GM23338 (cell line): ENCODE results near the gene TCF7.

Experiments used
- CREB1 ChIP-seq: fragments of 250-450 bp; sonication (Bioruptor Pico); IDR thresholded peaks from 2 replicates; pipeline ENCODE4 v1.5.0; 2020; ENCODE audit warnings: low read depth, mild to moderate bottlenecking, moderate library complexity
- CTCF ChIP-seq, 2 experiments: fragments of 200-600 bp in 1 of 2; sonication (generic) in 1 of 2; conservative IDR thresholded peaks; 2 replicates each; pipeline versions ENCODE4 v1.5.1 to v1.6.1; 2016 to 2017; ENCODE audit warnings: antibody characterized with exemption in 2 of 2, low read depth in 2 of 2, mild to moderate bottlenecking in 2 of 2, moderate library complexity in 1 of 2
- ETS1 ChIP-seq: IDR thresholded peaks from 2 replicates; pipeline ENCODE4 v1.6.1; 2016; ENCODE audit warnings: antibody characterized with exemption
- EZH2 ChIP-seq: fragments of 200-600 bp; sonication (generic); IDR thresholded peaks from one replicate; pipeline ENCODE4 v1.8.0; 2017; ENCODE audit warnings: antibody characterized with exemption, mild to moderate bottlenecking, low read depth; ENCODE audit not compliant: unreplicated experiment
- EZH2phosphoT487 ChIP-seq: fragments of 200-600 bp; sonication (generic); IDR thresholded peaks from one replicate; pipeline ENCODE4 v1.8.1; 2018; ENCODE audit warnings: antibody characterized with exemption; ENCODE audit not compliant: unreplicated experiment
- JUNB ChIP-seq: IDR thresholded peaks from one replicate; pipeline ENCODE4 v1.6.1; 2016; ENCODE audit warnings: antibody characterized with exemption; ENCODE audit not compliant: unreplicated experiment
- POLR2AphosphoS5 ChIP-seq: IDR thresholded peaks from 2 replicates; pipeline ENCODE4 v1.6.1; 2016; ENCODE audit warnings: antibody characterized with exemption, low read depth
- REST ChIP-seq: IDR thresholded peaks from one replicate; pipeline ENCODE4 v1.6.1; 2018; ENCODE audit warnings: antibody characterized with exemption; ENCODE audit not compliant: unreplicated experiment
- STAT1 ChIP-seq: IDR thresholded peaks from one replicate; pipeline ENCODE4 v1.6.1; 2016; ENCODE audit warnings: antibody characterized with exemption; ENCODE audit not compliant: unreplicated experiment
- ZNF114 ChIP-seq: fragments of 250-450 bp; sonication (Bioruptor Pico); IDR thresholded peaks from 2 replicates; pipeline ENCODE4 v1.5.0; 2020; ENCODE audit warnings: mild to moderate bottlenecking, moderate library complexity
- ZNF331 ChIP-seq: fragments of 250-450 bp; sonication (Bioruptor Pico); IDR thresholded peaks from 2 replicates; pipeline ENCODE4 v1.5.0; 2020; ENCODE audit warnings: low read depth, mild to moderate bottlenecking, moderate library complexity

- TF ChIP-seq CTCF (conservative IDR thresholded peaks at IDR 0.05; ENCODE audit: low read depth in 2 of 2) (no peak), EZH2 (no peak), CREB1 (CRISPR knock-in tag) (no peak), REST (no peak), JUNB (no peak), POLR2AphosphoS5 (no peak), ZNF114 (CRISPR knock-in tag) (no peak), EZH2phosphoT487 (no peak), ETS1 (no peak), STAT1 (no peak), ZNF331 (CRISPR knock-in tag) (no peak)
Measured at GRCh38 chr5:134075102-134075501, 39.4 kb upstream of the TCF7 start.
